ENCODE data around the gene NSF.
"Not testable (repeated sequence)": the region's sequence is repeated elsewhere in the genome, so short reads cannot be mapped to it uniquely, and the experiment has no call there.

The NSF gene

GRCh38 chr17:46632146-46632545 lies 41.7 kb downstream of the NSF start:
- DNase-seq, result not testable (repeated sequence)

GRCh38 chr17:46634844-46635243 lies 44.4 kb downstream of the NSF start:
- DNase-seq, result not testable (repeated sequence)

- DNase-seq, result not testable (repeated sequence)
Measured at GRCh38 chr17:46641861-46642656, 51.6 kb downstream of the NSF start.

- DNase-seq, result not testable (repeated sequence)
Measured at GRCh38 chr17:46647251-46647650, 56.8 kb downstream of the NSF start.

- DNase-seq, result not testable (repeated sequence)
Measured at GRCh38 chr17:46647688-46648278, 57.3 kb downstream of the NSF start.

- DNase-seq, result not testable (repeated sequence)
Measured at GRCh38 chr17:46649246-46649645, 58.8 kb downstream of the NSF start.

GRCh38 chr17:46652024-46652643 lies 61.7 kb downstream of the NSF start:
- not testable (repeated sequence) for DNase-seq

GRCh38 chr17:46658235-46658634 lies 67.8 kb downstream of the NSF start:
- DNase-seq, result not testable (repeated sequence)

- not testable (repeated sequence) for DNase-seq
Measured at GRCh38 chr17:46659702-46660101, 69.2 kb downstream of the NSF start.

GRCh38 chr17:46663123-46663522 lies 72.7 kb downstream of the NSF start:
- DNase-seq, result not testable (repeated sequence)

GRCh38 chr17:46663552-46663951 lies 73.1 kb downstream of the NSF start:
- not testable (repeated sequence) for DNase-seq

GRCh38 chr17:46665969-46666368 lies 75.5 kb downstream of the NSF start:
- not testable (repeated sequence) for DNase-seq

GRCh38 chr17:46670789-46671188 lies 80.3 kb downstream of the NSF start:
- DNase-seq, result not testable (repeated sequence)

- DNase-seq, result not testable (repeated sequence)
Measured at GRCh38 chr17:46672777-46673176, 82.3 kb downstream of the NSF start.

GRCh38 chr17:46677819-46678218 lies 87.3 kb downstream of the NSF start:
- DNase-seq, result not testable (repeated sequence)

- not testable (repeated sequence) for DNase-seq
Measured at GRCh38 chr17:46683653-46684052, 93.2 kb downstream of the NSF start.

- DNase-seq, result not testable (repeated sequence)
Measured at GRCh38 chr17:46685284-46685683, 94.8 kb downstream of the NSF start.

GRCh38 chr17:46692196-46692595 lies 101.7 kb downstream of the NSF start:
- DNase-seq, result not testable (repeated sequence)

GRCh38 chr17:46693283-46693682 lies 102.8 kb downstream of the NSF start:
- not testable (repeated sequence) for DNase-seq

- DNase-seq, result not testable (repeated sequence)
Measured at GRCh38 chr17:46696522-46696921, 106.1 kb downstream of the NSF start.

- not testable (repeated sequence) for DNase-seq
Measured at GRCh38 chr17:46699014-46699413, 108.5 kb downstream of the NSF start.

GRCh38 chr17:46717999-46718398 lies 127.5 kb downstream of the NSF start:
- DNase-seq, result no peak

- DNase-seq, result no peak
Measured at GRCh38 chr17:46719891-46720290, 129.4 kb downstream of the NSF start.

- no peak for DNase-seq
Measured at GRCh38 chr17:46720408-46720807, 129.9 kb downstream of the NSF start.
